WERI-Rb-1 (cell line): Measurements from ENCODE around the gene DNM3.

ENCODE experiments used
- DNase-seq: peaks from one replicate; pipeline ENCODE4 v3.0.0-alpha.2; 2020
- H3K27ac ChIP-seq: fragments of 250-450 bp; sonication (Bioruptor Pico); 2 replicates; pipeline ENCODE4 v1.5.1; 2020; ENCODE audit warnings: mild to moderate bottlenecking, moderate library complexity
- H3K27me3 ChIP-seq: fragments of 250-450 bp; sonication (Bioruptor Pico); 2 replicates; pipeline ENCODE4 v1.5.1; 2021; ENCODE audit warnings: mild to moderate bottlenecking, low read depth, moderate library complexity; ENCODE audit not compliant: insufficient read depth, severe bottlenecking
- H3K36me3 ChIP-seq: fragments of 250-450 bp; sonication (Bioruptor Pico); 2 replicates; pipeline ENCODE4 v1.5.1; 2020; ENCODE audit warnings: mild to moderate bottlenecking, moderate library complexity
- H3K4me3 ChIP-seq: 2 replicates; pipeline ENCODE4 v1.5.1; 2011; ENCODE audit warnings: low read depth, mild to moderate bottlenecking, control low read depth, low read length
- H3K9me3 ChIP-seq: fragments of 250-450 bp; sonication (Bioruptor Pico); 2 replicates; pipeline ENCODE4 v1.5.1; 2021; ENCODE audit warnings: mild to moderate bottlenecking, moderate library complexity; ENCODE audit not compliant: severe bottlenecking
- CTCF ChIP-seq: IDR thresholded peaks from 2 replicates; pipeline ENCODE4 v1.5.1; 2011; ENCODE audit warnings: low read depth, mild to moderate bottlenecking, control low read depth, inconsistent platforms, low read length

The DNM3 gene

GRCh38 chr1:172148213-172148612 lies 306.9 kb downstream of the DNM3 start:
- Histone ChIP-seq H3K27ac (no peak overlapping the region), H3K36me3 (no peaks in the 10 kb centered on the region), H3K27me3 (no peaks in the 10 kb centered on the region), H3K9me3 (no peaks in the 10 kb centered on the region), H3K4me3 (no peak overlapping the region)
- TF ChIP-seq CTCF: no peak
- no peak for DNase-seq

DNA sequence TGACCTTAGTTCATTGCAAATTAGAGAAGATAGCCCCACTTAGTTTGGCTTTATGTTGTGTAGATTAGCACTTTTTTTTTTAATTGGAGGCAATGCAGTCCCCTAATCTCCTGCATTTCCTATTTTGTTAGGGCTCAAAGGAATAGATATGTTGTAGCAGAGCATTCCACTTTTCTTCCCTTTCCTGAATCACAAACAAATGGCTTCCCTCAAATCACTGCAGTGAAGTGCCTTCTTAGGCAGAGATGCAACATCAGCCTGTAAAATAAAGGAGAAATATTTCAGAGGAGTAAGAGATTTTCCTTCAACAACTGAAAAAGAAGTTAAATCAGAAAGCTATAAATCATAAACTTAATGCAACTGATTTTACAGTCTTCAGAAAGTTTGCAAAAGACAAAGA lies 307.4 kb downstream of the DNM3 start:
- Histone ChIP-seq H3K9me3 (no peaks in the 10 kb centered on the region), H3K27ac (no peak overlapping the region), H3K36me3 (no peaks in the 10 kb centered on the region), H3K4me3 (no peak overlapping the region), H3K27me3 (no peaks in the 10 kb centered on the region)
- TF ChIP-seq CTCF: no peak
- DNase-seq: no peak

DNA sequence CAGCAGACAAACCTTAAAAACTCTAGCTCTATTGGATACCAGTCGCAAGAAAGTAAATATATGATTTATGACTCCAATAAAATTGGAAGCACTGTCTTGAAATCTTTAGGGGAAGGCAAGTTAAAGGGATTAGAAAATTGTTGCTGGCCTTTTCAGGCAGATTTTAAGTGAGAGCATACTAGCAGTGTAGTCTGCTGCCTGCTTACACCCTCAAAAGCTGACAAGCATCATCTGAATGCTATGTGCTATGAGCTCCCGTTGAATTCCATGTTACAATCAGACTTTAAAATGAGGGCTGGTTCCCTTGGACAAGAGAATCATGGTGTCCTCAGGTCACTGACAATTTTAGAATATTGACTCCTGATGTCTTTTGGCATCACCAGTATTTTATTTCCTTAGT lies 308.0 kb downstream of the DNM3 start:
- no peak for TF ChIP-seq CTCF
- Histone ChIP-seq H3K27me3 (no peaks in the 10 kb centered on the region), H3K4me3 (no peak overlapping the region), H3K27ac (no peak overlapping the region), H3K36me3 (no peaks in the 10 kb centered on the region), H3K9me3 (no peaks in the 10 kb centered on the region)
- no peak for DNase-seq

- TF ChIP-seq CTCF: no peak
- H3K36me3 ChIP-seq: no peaks in the 10 kb centered on the region
- H3K27ac ChIP-seq: no peak overlapping the region
- H3K27me3 ChIP-seq: no peaks in the 10 kb centered on the region
- DNase-seq: no peak
- H3K4me3 ChIP-seq: no peak overlapping the region
- no peaks in the 10 kb centered on the region for H3K9me3 ChIP-seq
Measured at GRCh38 chr1:172154551-172154950, 313.3 kb downstream of the DNM3 start.

GRCh38 chr1:172155766-172156165 lies 314.5 kb downstream of the DNM3 start:
- no peaks in the 10 kb centered on the region for H3K9me3 ChIP-seq
- no peak for TF ChIP-seq CTCF

DNA sequence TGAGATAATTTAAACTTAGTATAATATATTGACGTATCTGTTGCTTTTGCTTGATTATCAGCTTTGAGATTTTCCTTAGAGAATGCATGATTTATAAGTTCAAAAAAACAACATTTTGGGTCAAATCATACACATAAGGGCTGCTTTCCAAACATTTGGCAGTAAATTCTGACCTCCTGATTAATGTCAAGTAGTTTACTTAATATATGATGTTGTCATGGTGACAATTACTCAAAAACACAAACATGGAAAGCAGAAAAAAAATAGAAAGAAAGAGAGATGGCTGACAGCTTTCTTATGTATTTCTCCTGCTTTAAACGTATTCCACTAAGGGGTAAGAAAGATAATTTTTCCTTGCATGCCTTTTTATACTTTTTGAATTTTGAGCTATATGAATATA lies 320.9 kb downstream of the DNM3 start:
- no peaks in the 10 kb centered on the region for H3K9me3 ChIP-seq
- no peak for DNase-seq
- no peaks in the 10 kb centered on the region for H3K27me3 ChIP-seq
- no peaks in the 10 kb centered on the region for H3K36me3 ChIP-seq
- H3K27ac ChIP-seq: no peak overlapping the region
- H3K4me3 ChIP-seq: no peak overlapping the region
- TF ChIP-seq CTCF: no peak

More at GRCh38 chr1:172155766-172156165, 314.5 kb downstream of the DNM3 start:
- Histone ChIP-seq H3K4me3 (no peak overlapping the region), H3K27me3 (no peaks in the 10 kb centered on the region), H3K36me3 (no peaks in the 10 kb centered on the region), H3K27ac (no peak overlapping the region)
- no peak for DNase-seq
